Endothelial cell of umbilical vein (primary cell): ENCODE results near the gene ZDHHC14. TPM values are rescaled to one million over a fixed set of nuclear protein-coding genes. Genes with fewer than 3 reads are reported as not detected.

ENCODE experiments used
- BruUV-seq: library from RNA; stranded (reverse); fragments of 400-500 nt; replicated peaks from 2 replicates; lab custom pipeline; 2021; lab: Mats Ljungman, UMichigan
- CTCF ChIA-PET: fragments of 300-600, 350-600 bp; sonication (Branson Sonifier 250); formaldehyde crosslinking; loops from one replicate; lab custom pipeline; 2021; ENCODE audit warnings: antibody characterized with exemption, inconsistent platforms; lab: Charles Lee
- POLR2A ChIA-PET: fragments of 300-600, 350-600 bp; sonication (Branson Sonifier 250); formaldehyde crosslinking; loops from one replicate; lab custom pipeline; 2021; ENCODE audit warnings: antibody characterized with exemption, inconsistent platforms; lab: Charles Lee
- DNase-seq: peaks from one replicate; pipeline ENCODE4 v3.0.0-alpha.2; 2011; ENCODE audit warnings: low read depth, low spot score
- FAIRE-seq: peaks from 2 replicates; lab custom pipeline; 2011; peaks lifted over from hg19 to GRCh38; lab: Jason Lieb, UNC
- H2AFZ ChIP-seq: 2 replicates; pipeline ENCODE4 v1.6.0; 2012; ENCODE audit warnings: low read depth, low read length, control low read depth, inconsistent platforms
- H3K27ac ChIP-seq: 2 replicates; pipeline ENCODE4 v1.5.1; 2011; ENCODE audit warnings: low read depth, mild to moderate bottlenecking, control low read depth, low read length, moderate library complexity; ENCODE audit not compliant: insufficient read depth
- H3K27me3 ChIP-seq, 2 experiments: 2 replicates each; pipeline versions ENCODE4 v1.6.0 to v1.6.1; 2011; ENCODE audit warnings: low read length in 2 of 2, mixed read lengths in 1 of 2; ENCODE audit not compliant: control insufficient read depth in 2 of 2, insufficient read depth in 2 of 2
- H3K36me3 ChIP-seq, 2 experiments: 2 replicates in 1 of 2; 3 replicates in 1 of 2; pipeline ENCODE4 v1.5.1; 2011; ENCODE audit warnings: low read length in 2 of 2, mild to moderate bottlenecking in 1 of 2, moderate library complexity in 1 of 2; ENCODE audit not compliant: control insufficient read depth in 2 of 2, insufficient read depth in 2 of 2; ENCODE audit errors: extremely low read depth in 1 of 2
- H3K4me1 ChIP-seq: 3 replicates; pipeline ENCODE4 v1.5.1; 2011; ENCODE audit warnings: mild to moderate bottlenecking, low read length; ENCODE audit not compliant: control insufficient read depth, insufficient read depth; ENCODE audit errors: extremely low read depth
- H3K4me2 ChIP-seq: 2 replicates; pipeline ENCODE4 v1.6.1; 2011; ENCODE audit warnings: low read length, control low read depth, mixed read lengths; ENCODE audit not compliant: insufficient read depth
- H3K4me3 ChIP-seq, 3 experiments: fragments of 200-600 bp in 1 of 3; sonication (generic), shearing (Covaris generic) in 1 of 3; replicated peaks in 1 of 3; 2 replicates each; pipeline ENCODE4 v1.5.1; 2011 to 2016; ENCODE audit warnings: control low read depth in 3 of 3, low read length in 3 of 3, mild to moderate bottlenecking in 2 of 3, inconsistent platforms in 1 of 3, low read depth in 1 of 3, moderate library complexity in 1 of 3; ENCODE audit not compliant: insufficient read depth in 1 of 3
- H3K79me2 ChIP-seq: 2 replicates; pipeline ENCODE4 v1.6.0; 2012; ENCODE audit warnings: low read length, inconsistent platforms; ENCODE audit not compliant: control insufficient read depth, insufficient read depth
- H3K9ac ChIP-seq: replicated peaks from 2 replicates; pipeline ENCODE3; 2011; ENCODE audit warnings: low read length, control low read depth; ENCODE audit not compliant: insufficient read depth; ENCODE audit errors: extremely low read depth
- H3K9me1 ChIP-seq: replicated peaks from 3 replicates; pipeline ENCODE4 v1.6.0; 2011; ENCODE audit warnings: mild to moderate bottlenecking, low read length; ENCODE audit not compliant: control insufficient read depth, insufficient read depth; ENCODE audit errors: extremely low read depth
- H3K9me3 ChIP-seq: replicated peaks from 2 replicates; pipeline ENCODE4 v1.5.1; 2012; ENCODE audit warnings: low read length, inconsistent platforms; ENCODE audit not compliant: control insufficient read depth, insufficient read depth
- H4K20me1 ChIP-seq: replicated peaks from 2 replicates; pipeline ENCODE3; 2011; ENCODE audit warnings: mild to moderate bottlenecking, low read length; ENCODE audit not compliant: control insufficient read depth, insufficient read depth; ENCODE audit errors: extremely low read depth
- CTCF ChIP-seq, 2 donors: IDR thresholded peaks; 1 replicate in 1 of 2; 2 replicates in 1 of 2; pipeline ENCODE4 v1.5.1; 2011; ENCODE audit warnings: low read length in 2 of 2, mild to moderate bottlenecking in 2 of 2, moderate library complexity in 2 of 2, control low read depth in 1 of 2, inconsistent platforms in 1 of 2, low read depth in 1 of 2; ENCODE audit not compliant: insufficient read depth in 1 of 2; ENCODE audit errors: extremely low read depth in 1 of 2
- EZH2 ChIP-seq: IDR thresholded peaks from 2 replicates; pipeline ENCODE4 v1.6.1; 2012; ENCODE audit warnings: borderline replicate concordance, low read depth, mild to moderate bottlenecking, moderate library complexity, low read length, inconsistent platforms; ENCODE audit not compliant: severe bottlenecking
- FOS ChIP-seq: IDR thresholded peaks from 2 replicates; pipeline ENCODE4 v1.6.1; 2011; ENCODE audit warnings: mild to moderate bottlenecking, low read length, moderate library complexity, borderline replicate concordance; ENCODE audit not compliant: insufficient read depth
- GATA2 ChIP-seq: IDR thresholded peaks from 2 replicates; pipeline ENCODE4 v1.7.0; 2011; ENCODE audit warnings: low read depth, mild to moderate bottlenecking, moderate library complexity, mixed read lengths, low read length; ENCODE audit not compliant: insufficient read length, insufficient read depth
- JUN ChIP-seq: IDR thresholded peaks from 2 replicates; pipeline ENCODE4 v1.6.1; 2011; ENCODE audit warnings: borderline replicate concordance, low read depth; ENCODE audit not compliant: insufficient read length, insufficient read depth
- MYC ChIP-seq: IDR thresholded peaks from one replicate; pipeline ENCODE4 v1.6.1; 2011; ENCODE audit warnings: mild to moderate bottlenecking, low read depth, low read length
- POLR2A ChIP-seq: IDR thresholded peaks from 2 replicates; pipeline ENCODE4 v1.6.1; 2012; ENCODE audit warnings: low read depth, mild to moderate bottlenecking, control low read depth, low read length
- POLR2AphosphoS5 ChIP-seq: IDR thresholded peaks from 2 replicates; pipeline ENCODE4 v1.6.1; 2012; ENCODE audit warnings: low read depth, mild to moderate bottlenecking, control low read depth, low read length, moderate library complexity; ENCODE audit not compliant: insufficient read depth
- dilution Hi-C: fragments of 300-500 bp; cut with MboI; formaldehyde crosslinking; loops from one replicate; pipeline ENCODE4 v1.15.0; 2019; ENCODE audit warnings: low sequenced_read_pairs; ENCODE audit not compliant: extremely low pct_ligation_motif_present
- intact Hi-C: fragments of 100-400 bp; cut with micrococcal nuclease; formaldehyde crosslinking; loops from one replicate; pipeline ENCODE4 v1.10.0; 2022
- polyA plus RNA-seq, 4 experiments: library from polyadenylated mRNA; depleted of rRNA in 3 of 4; stranded (reverse) in 3 of 4; unstranded in 1 of 4; fragments of >200 nt; gene quantifications; 2 replicates each; pipeline versions ENCODE4 v1.2.1 to v1.2.3, GENCODE V29; 2011 to 2012; ENCODE audit warnings: missing spikeins in 1 of 4
- total RNA-seq: library from RNA; stranded (reverse); gene quantifications from 2 replicates; pipeline ENCODE4 v1.2.3, GENCODE V29; 2021
- TF ChIP-seq, protein P1 (sequence below): IDR thresholded peaks from 2 replicates; pipeline ENCODE4 v1.6.1; 2011; ENCODE audit not compliant: insufficient read depth, insufficient read length

ZDHHC14 gene
- total and polyA plus RNA-seq, 2 donors (not counting 3 experiments of a cell fraction or from before 2014, with no cell fraction given) = 23.0 to 25.6 TPM

GRCh38 chr6:157376706-157377230 is 4.2 kb upstream of the ZDHHC14 start:
- no peaks in the 10 kb centered on the region for H3K9me3 ChIP-seq
- FAIRE-seq (no peak), DNase-seq (no peak)
- intact Hi-C loops = no loop called here
- peaks cover 4% of the 10 kb centered on the region for H3K4me1 ChIP-seq
- H3K79me2 ChIP-seq = no peaks in the 10 kb centered on the region
- no peaks in the 10 kb centered on the region for H4K20me1 ChIP-seq
- POLR2A ChIA-PET = no interaction called here
- no peak overlapping the region for H2AFZ ChIP-seq
- H3K27ac ChIP-seq = no peak overlapping the region
- no TSS peak for BruUV-seq
- no peaks in the 10 kb centered on the region for H3K9me1 ChIP-seq
- CTCF ChIA-PET = no interaction called here
- no peak overlapping the region for H3K4me3 ChIP-seq
- no peak overlapping the region for H3K9ac ChIP-seq
- no peaks in the 10 kb centered on the region for H3K27me3 ChIP-seq
- dilution Hi-C loops = no loop called here
- TF ChIP-seq FOS = no peak
- no peak for TF ChIP-seq CTCF (IDR thresholded peaks at IDR 0.05; ENCODE audit: extremely low read depth in 1 of 2, insufficient read depth in 1 of 2, low read depth in 1 of 2, low read length in 2 of 2)
- TF ChIP-seq, protein P1, sequence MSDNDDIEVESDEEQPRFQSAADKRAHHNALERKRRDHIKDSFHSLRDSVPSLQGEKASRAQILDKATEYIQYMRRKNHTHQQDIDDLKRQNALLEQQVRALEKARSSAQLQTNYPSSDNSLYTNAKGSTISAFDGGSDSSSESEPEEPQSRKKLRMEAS = no peak
- no peak for TF ChIP-seq POLR2A
- TF ChIP-seq MYC = no peak
- TF ChIP-seq EZH2 = no peak
- no peak for TF ChIP-seq GATA2
- TF ChIP-seq JUN = no peak
- no peak for TF ChIP-seq POLR2AphosphoS5
- H3K4me2 ChIP-seq = no peak overlapping the region
- H3K36me3 ChIP-seq = no peaks in the 10 kb centered on the region
